ENCODE data around the gene FCGR2B.

GRCh38 chr1:161725908-161726472, 63.0 kb downstream of the FCGR2B start:
- TF ChIP-seq, protein P1, sequence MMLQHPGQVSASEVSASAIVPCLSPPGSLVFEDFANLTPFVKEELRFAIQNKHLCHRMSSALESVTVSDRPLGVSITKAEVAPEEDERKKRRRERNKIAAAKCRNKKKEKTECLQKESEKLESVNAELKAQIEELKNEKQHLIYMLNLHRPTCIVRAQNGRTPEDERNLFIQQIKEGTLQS (CRISPR knock-in tag; conservative IDR thresholded peaks at IDR 0.05): no peak
- TF ChIP-seq CTCF (IDR thresholded peaks at IDR 0.05) (no peak), ELF4 (CRISPR knock-in tag; IDR thresholded peaks at IDR 0.05; ENCODE audit: low read depth) (no peak), ZNF396 (CRISPR knock-in tag; IDR thresholded peaks at IDR 0.05; ENCODE audit: borderline replicate concordance) (no peak), NR3C1 (CRISPR knock-in tag; conservative IDR thresholded peaks at IDR 0.05; ENCODE audit: low read depth) (no peak), NR2C2 (CRISPR knock-in tag; IDR thresholded peaks at IDR 0.05) (no peak), IRF2 (CRISPR knock-in tag; IDR thresholded peaks at IDR 0.05; ENCODE audit: borderline replicate concordance, low read depth) (no peak), SP1 (CRISPR knock-in tag; conservative IDR thresholded peaks at IDR 0.05) (no peak), MXD4 (CRISPR knock-in tag; IDR thresholded peaks at IDR 0.05; ENCODE audit: borderline replicate concordance) (no peak), NFATC4 (CRISPR knock-in tag; IDR thresholded peaks at IDR 0.05) (no peak)
- TF ChIP-seq, protein P2, sequence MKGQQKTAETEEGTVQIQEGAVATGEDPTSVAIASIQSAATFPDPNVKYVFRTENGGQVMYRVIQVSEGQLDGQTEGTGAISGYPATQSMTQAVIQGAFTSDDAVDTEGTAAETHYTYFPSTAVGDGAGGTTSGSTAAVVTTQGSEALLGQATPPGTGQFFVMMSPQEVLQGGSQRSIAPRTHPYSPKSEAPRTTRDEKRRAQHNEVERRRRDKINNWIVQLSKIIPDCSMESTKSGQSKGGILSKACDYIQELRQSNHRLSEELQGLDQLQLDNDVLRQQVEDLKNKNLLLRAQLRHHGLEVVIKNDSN (CRISPR knock-in tag; IDR thresholded peaks at IDR 0.05): no peak

All from WTC11 (cell line).